H9 (cell line): ENCODE measurements around the gene THSD4. TPM values are rescaled to one million over a fixed set of nuclear protein-coding genes. Genes with fewer than 3 reads are reported as not detected.

ENCODE experiments used
- DNase-seq: peaks from one replicate; pipeline ENCODE4 v3.0.0-alpha.2; 2017
- H2AFZ ChIP-seq: one replicate; pipeline ENCODE4 v1.6.1; 2013; ENCODE audit warnings: mild to moderate bottlenecking, low read length, control low read depth, moderate library complexity
- H2AK5ac ChIP-seq: 2 replicates; pipeline ENCODE4 v1.6.1; 2013; ENCODE audit warnings: low read length, control low read depth, mixed read lengths; ENCODE audit not compliant: insufficient read length
- H2BK120ac ChIP-seq: one replicate; pipeline ENCODE4 v1.6.1; 2013; ENCODE audit warnings: low read depth, mild to moderate bottlenecking, low read length, control low read depth, inconsistent platforms; ENCODE audit not compliant: poor library complexity, severe bottlenecking
- H2BK12ac ChIP-seq: 2 replicates; pipeline ENCODE4 v1.6.1; 2013; ENCODE audit warnings: low read length, control low read depth, mixed read lengths, low read depth; ENCODE audit not compliant: insufficient read length
- H2BK15ac ChIP-seq: 2 replicates; pipeline ENCODE4 v1.6.1; 2013; ENCODE audit warnings: low read depth, low read length, control low read depth
- H2BK20ac ChIP-seq: one replicate; pipeline ENCODE4 v1.6.1; 2013; ENCODE audit warnings: low read depth, mild to moderate bottlenecking, low read length, control low read depth, inconsistent platforms; ENCODE audit not compliant: poor library complexity, severe bottlenecking
- H2BK5ac ChIP-seq: 2 replicates; pipeline ENCODE4 v1.6.1; 2013; ENCODE audit warnings: low read length, control low read depth, mixed read lengths; ENCODE audit not compliant: insufficient read length
- H3K14ac ChIP-seq: 2 replicates; pipeline ENCODE4 v1.6.1; 2013; ENCODE audit warnings: low read length, control low read depth; ENCODE audit not compliant: insufficient read depth
- H3K18ac ChIP-seq: 2 replicates; pipeline ENCODE4 v1.6.1; 2013; ENCODE audit warnings: low read depth, mild to moderate bottlenecking, mixed read lengths, low read length, control low read depth; ENCODE audit not compliant: insufficient read length
- H3K23ac ChIP-seq: 2 replicates; pipeline ENCODE4 v1.6.1; 2013; ENCODE audit warnings: low read length, control low read depth, mixed read lengths, low read depth; ENCODE audit not compliant: insufficient read length
- H3K23me2 ChIP-seq: 2 replicates; pipeline ENCODE4 v1.6.1; 2013; ENCODE audit warnings: low read depth, mild to moderate bottlenecking, mixed read lengths, low read length, control low read depth; ENCODE audit not compliant: insufficient read length, poor library complexity, severe bottlenecking
- H3K27ac ChIP-seq: 2 replicates; pipeline ENCODE4 v1.5.1; 2013; ENCODE audit warnings: low read length, control low read depth, mixed read lengths, low read depth; ENCODE audit not compliant: insufficient read length
- H3K27me3 ChIP-seq: 2 replicates; pipeline ENCODE4 v1.6.1; 2013; ENCODE audit warnings: low read length, control low read depth, inconsistent platforms; ENCODE audit not compliant: insufficient read depth
- H3K4ac ChIP-seq: 2 replicates; pipeline ENCODE4 v1.6.1; 2013; ENCODE audit warnings: low read depth, mild to moderate bottlenecking, control low read depth, inconsistent platforms, low read length, moderate library complexity
- H3K4me1 ChIP-seq: 2 replicates; pipeline ENCODE4 v1.6.1; 2013; ENCODE audit warnings: low read length, control low read depth, inconsistent platforms; ENCODE audit not compliant: insufficient read depth
- H3K4me2 ChIP-seq: 2 replicates; pipeline ENCODE4 v1.6.1; 2013; ENCODE audit warnings: low read length, control low read depth, mixed read lengths; ENCODE audit not compliant: insufficient read length, insufficient read depth
- H3K56ac ChIP-seq: 2 replicates; pipeline ENCODE4 v1.6.1; 2013; ENCODE audit warnings: low read depth, mild to moderate bottlenecking, mixed read lengths, low read length, control low read depth; ENCODE audit not compliant: insufficient read length
- H3K79me1 ChIP-seq: 2 replicates; pipeline ENCODE4 v1.6.1; 2013; ENCODE audit warnings: low read depth, mild to moderate bottlenecking, moderate library complexity, low read length, control low read depth, inconsistent platforms; ENCODE audit not compliant: insufficient read depth, poor library complexity, severe bottlenecking
- H3K79me2 ChIP-seq: 2 replicates; pipeline ENCODE4 v1.6.1; 2013; ENCODE audit warnings: low read length, control low read depth, inconsistent platforms; ENCODE audit not compliant: insufficient read depth
- H3K9ac ChIP-seq: 2 replicates; pipeline ENCODE4 v1.6.1; 2013; ENCODE audit warnings: low read length, control low read depth, mixed read lengths; ENCODE audit not compliant: insufficient read length; ENCODE audit errors: extremely low read depth
- H3K9me3 ChIP-seq: one replicate; pipeline ENCODE4 v1.6.1; 2013; ENCODE audit warnings: low read depth, low read length, inconsistent platforms; ENCODE audit not compliant: control insufficient read depth
- H3T11ph ChIP-seq: one replicate; pipeline ENCODE4 v1.6.1; 2013; ENCODE audit warnings: mild to moderate bottlenecking, low read length, control low read depth, inconsistent platforms
- H4K20me1 ChIP-seq: one replicate; pipeline ENCODE4 v1.6.1; 2013; ENCODE audit not compliant: control insufficient read depth, insufficient read length, insufficient read depth
- H4K5ac ChIP-seq: 2 replicates; pipeline ENCODE4 v1.6.1; 2013; ENCODE audit warnings: low read depth, mild to moderate bottlenecking, mixed read lengths, low read length, control low read depth; ENCODE audit not compliant: insufficient read length
- H4K8ac ChIP-seq: replicated peaks from 2 replicates; pipeline ENCODE4 v1.6.1; 2013; ENCODE audit warnings: low read length, control low read depth, mixed read lengths, low read depth; ENCODE audit not compliant: insufficient read length
- H4K91ac ChIP-seq: 2 replicates; pipeline ENCODE4 v1.6.1; 2013; ENCODE audit warnings: low read depth, mild to moderate bottlenecking, moderate library complexity, mixed read lengths, low read length, control low read depth; ENCODE audit not compliant: insufficient read length
- H3K27ac Mint-ChIP-seq, 3 experiments: 2 replicates in 2 of 3; 3 replicates in 1 of 3; pipeline ENCODE4 v1.8.0; 2020 to 2021; ENCODE audit warnings: mixed read lengths in 3 of 3, mild to moderate bottlenecking in 1 of 3, moderate library complexity in 1 of 3
- H3K27me3 Mint-ChIP-seq: 2 replicates; pipeline ENCODE4 v1.8.0; 2021; ENCODE audit warnings: low read depth, mild to moderate bottlenecking, moderate library complexity, mixed read lengths
- H3K36me3 Mint-ChIP-seq, 3 experiments: 2 replicates in 2 of 3; 3 replicates in 1 of 3; pipeline ENCODE4 v1.8.0; 2020 to 2021; ENCODE audit warnings: low read depth in 3 of 3, mixed read lengths in 3 of 3; ENCODE audit not compliant: insufficient read depth in 1 of 3
- H3K4me1 Mint-ChIP-seq, 2 experiments: 2 replicates each; pipeline ENCODE4 v1.8.0; 2020; ENCODE audit warnings: mixed read lengths in 2 of 2
- H3K4me3 Mint-ChIP-seq, 2 experiments: 2 replicates in 1 of 2; 3 replicates in 1 of 2; pipeline ENCODE4 v1.8.0; 2020 to 2021; ENCODE audit warnings: mild to moderate bottlenecking in 2 of 2, mixed read lengths in 2 of 2, moderate library complexity in 1 of 2
- H3K9me3 Mint-ChIP-seq, 2 experiments: 2 replicates in 1 of 2; 3 replicates in 1 of 2; pipeline ENCODE4 v1.8.0; 2020; ENCODE audit warnings: mild to moderate bottlenecking in 2 of 2, mixed read lengths in 2 of 2, moderate library complexity in 1 of 2
- WGBS: extraction: QIAGEN DNeasy Blood & Tissue Kit; methylation state at CpG from one replicate; pipeline ENCODE4 v1.1.7; 2013; ENCODE audit warnings: missing lambda C conversion rate, low lambda C conversion rate, mixed read lengths; ENCODE audit not compliant: insufficient read length; ENCODE audit errors: extremely low coverage; 5-methylcytosine and 5-hydroxymethylcytosine counted together
- total RNA-seq: library from RNA; stranded (reverse); gene quantifications from 2 replicates; pipeline ENCODE4 v1.2.1, GENCODE V29; 2021
- TF ChIP-seq, protein P1 (sequence below): fragments of 200-600 bp; sonication (generic); conservative IDR thresholded peaks from 3 replicates; pipeline ENCODE4 v1.8.0; 2021; ENCODE audit warnings: antibody characterized with exemption, mild to moderate bottlenecking

Gene THSD4
- total RNA-seq, 1 experiment from 2014 or later, result 5.5 TPM

GRCh38 chr15:71484080-71484479, 368.8 kb downstream of the THSD4 start:
- H3K23me2 ChIP-seq, result no peaks in the 10 kb centered on the region
- no peak overlapping the region for H2AFZ ChIP-seq
- no peaks in the 10 kb centered on the region for H4K20me1 ChIP-seq
- H4K5ac ChIP-seq, result no peak overlapping the region
- Mint-ChIP-seq H3K27me3 (no peaks in the 10 kb centered on the region), H3K4me1 (0 out of 4 replicates have a peak, but pooled peaks cover 0 to 2% of the 10 kb centered on the region in 2 experiments), H3K9me3 (peaks cover 0 to 5% of the 10 kb centered on the region in 2 experiments; a peak in 2 of 5 replicates), H3K27ac (no peak overlapping the region), H3K4me3 (no peak overlapping the region), H3K36me3 (peaks cover 0 to 5% (median 0%) of the 10 kb centered on the region in 3 experiments; a peak in 2 of 7 replicates)
- H4K8ac ChIP-seq, result no peak overlapping the region
- no CpG with 5 or more reads among the region's 4 CpGs for WGBS
- H2BK120ac ChIP-seq, result no peak overlapping the region
- no peaks in the 10 kb centered on the region for H3K27me3 ChIP-seq
- no peak overlapping the region for H4K91ac ChIP-seq
- TF ChIP-seq, protein P1, sequence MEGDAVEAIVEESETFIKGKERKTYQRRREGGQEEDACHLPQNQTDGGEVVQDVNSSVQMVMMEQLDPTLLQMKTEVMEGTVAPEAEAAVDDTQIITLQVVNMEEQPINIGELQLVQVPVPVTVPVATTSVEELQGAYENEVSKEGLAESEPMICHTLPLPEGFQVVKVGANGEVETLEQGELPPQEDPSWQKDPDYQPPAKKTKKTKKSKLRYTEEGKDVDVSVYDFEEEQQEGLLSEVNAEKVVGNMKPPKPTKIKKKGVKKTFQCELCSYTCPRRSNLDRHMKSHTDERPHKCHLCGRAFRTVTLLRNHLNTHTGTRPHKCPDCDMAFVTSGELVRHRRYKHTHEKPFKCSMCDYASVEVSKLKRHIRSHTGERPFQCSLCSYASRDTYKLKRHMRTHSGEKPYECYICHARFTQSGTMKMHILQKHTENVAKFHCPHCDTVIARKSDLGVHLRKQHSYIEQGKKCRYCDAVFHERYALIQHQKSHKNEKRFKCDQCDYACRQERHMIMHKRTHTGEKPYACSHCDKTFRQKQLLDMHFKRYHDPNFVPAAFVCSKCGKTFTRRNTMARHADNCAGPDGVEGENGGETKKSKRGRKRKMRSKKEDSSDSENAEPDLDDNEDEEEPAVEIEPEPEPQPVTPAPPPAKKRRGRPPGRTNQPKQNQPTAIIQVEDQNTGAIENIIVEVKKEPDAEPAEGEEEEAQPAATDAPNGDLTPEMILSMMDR, result no peak
- H3K79me2 ChIP-seq, result no peaks in the 10 kb centered on the region
- no peak overlapping the region for H2BK15ac ChIP-seq
- no peak overlapping the region for H2BK12ac ChIP-seq
- H3K23ac ChIP-seq, result no peak overlapping the region
- no peak overlapping the region for H2BK5ac ChIP-seq
- no peaks in the 10 kb centered on the region for H3K4me1 ChIP-seq
- H3K18ac ChIP-seq, result no peak overlapping the region
- no peak for DNase-seq
- H3K56ac ChIP-seq, result no peak overlapping the region
- H3K4me2 ChIP-seq, result no peak overlapping the region
- no peak overlapping the region for H3K9ac ChIP-seq
- H2AK5ac ChIP-seq, result no peak overlapping the region
- H3T11ph ChIP-seq, result no peak overlapping the region
- H3K14ac ChIP-seq, result no peak overlapping the region
- H2BK20ac ChIP-seq, result no peak overlapping the region
- no peaks in the 10 kb centered on the region for H3K9me3 ChIP-seq
- no peaks in the 10 kb centered on the region for H3K79me1 ChIP-seq
- H3K27ac ChIP-seq, result no peak overlapping the region
- no peak overlapping the region for H3K4ac ChIP-seq
